NCI-H187 treated with DMSO at 0.1 percent for 48 hours (cell line): Measurements from ENCODE around the gene LMAN1.

Source experiments
- DNase-seq: peaks from one replicate; lab custom pipeline; 2025; lab: John Stamatoyannopoulos, UW

Gene LMAN1

DNA sequence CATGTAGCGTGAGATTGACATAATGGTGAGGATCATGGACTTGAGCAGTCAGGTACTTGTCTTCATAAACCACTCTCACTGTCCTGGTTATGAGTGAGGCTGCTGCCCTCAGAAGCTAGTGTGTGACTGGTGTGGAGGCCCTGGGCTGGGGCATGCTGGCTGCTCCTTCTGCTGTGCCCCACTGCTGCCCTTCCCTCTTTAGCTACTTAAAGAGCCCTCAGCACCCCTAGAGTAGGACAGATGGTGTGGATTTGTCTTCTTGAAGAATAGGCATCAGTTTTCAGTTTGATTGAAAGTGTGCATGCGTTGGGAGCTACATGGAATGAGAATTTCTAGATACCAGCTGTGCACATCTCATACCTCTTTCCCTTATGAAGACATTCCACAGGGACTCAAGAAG lies 56.1 kb downstream of the LMAN1 start:
- no peak for DNase-seq

DNA sequence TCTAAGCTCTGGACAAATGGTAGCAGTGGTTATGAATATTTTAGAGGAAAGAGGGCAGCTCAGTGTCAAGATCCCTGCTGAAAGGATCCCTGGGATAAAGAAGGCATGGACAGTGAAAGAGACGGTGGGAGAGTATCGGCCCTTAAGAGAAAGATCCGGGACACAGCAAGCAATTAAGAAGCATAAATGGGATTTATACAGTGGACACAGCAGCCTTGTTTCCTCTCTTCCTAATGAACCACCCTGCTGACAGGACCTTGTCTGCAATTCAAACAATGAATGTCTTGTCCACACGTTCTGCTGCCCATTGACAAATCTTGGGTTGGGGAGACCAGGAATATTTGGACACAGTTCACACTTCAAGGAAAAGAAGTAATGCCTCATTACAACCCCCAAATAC lies 57.1 kb downstream of the LMAN1 start:
- DNase-seq, result no peak

DNA sequence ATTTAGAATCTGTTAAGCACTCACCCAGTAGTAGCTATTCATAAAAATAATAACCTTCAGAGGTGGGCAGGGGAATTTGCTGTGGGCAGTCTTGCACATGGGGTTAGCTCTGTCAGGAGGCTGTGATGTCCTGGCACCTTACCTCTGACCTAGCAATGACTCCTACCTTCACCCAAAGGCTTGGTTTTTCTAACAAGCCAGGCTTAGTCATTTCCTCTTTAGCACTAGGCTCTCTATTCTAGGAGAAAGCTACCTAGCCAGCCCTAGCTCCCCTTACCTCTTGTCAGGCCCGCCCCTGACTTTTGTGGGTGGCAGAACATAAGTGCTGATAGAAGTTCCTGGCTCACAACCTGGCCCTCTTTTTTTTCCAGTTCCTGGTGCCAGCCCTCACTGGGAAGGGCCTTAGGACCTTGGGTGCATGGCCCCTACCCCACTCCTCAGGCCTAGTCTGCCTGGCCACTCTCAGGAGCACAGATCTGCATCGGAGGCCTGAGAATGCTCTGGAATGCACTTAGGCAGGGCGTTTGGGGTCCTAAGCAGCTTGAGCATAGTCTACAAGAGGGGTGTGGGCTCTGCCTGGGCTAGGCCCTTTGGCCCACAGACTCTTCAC lies 58.3 kb downstream of the LMAN1 start:
- no peak for DNase-seq

DNA sequence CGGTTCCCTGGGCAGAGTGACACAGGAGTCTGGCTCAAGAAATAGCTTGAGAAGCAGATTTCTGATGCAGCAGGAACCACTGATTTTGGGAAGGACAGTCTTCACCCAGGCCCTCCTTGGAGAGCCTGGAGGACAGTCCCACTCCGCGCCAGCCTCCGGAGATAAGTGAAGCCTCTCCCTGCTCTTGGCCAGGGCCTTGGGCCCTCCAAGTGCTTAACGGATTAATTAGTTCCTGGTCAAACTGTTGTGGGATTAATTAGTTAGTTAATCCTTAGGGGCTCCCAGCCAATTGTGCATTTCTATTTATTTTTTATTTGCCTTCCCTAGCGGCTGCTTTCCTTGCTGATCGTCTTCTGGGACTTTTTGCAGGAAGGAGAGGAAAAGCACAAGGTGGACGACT lies 60.2 kb downstream of the LMAN1 start:
- no peak for DNase-seq

DNA sequence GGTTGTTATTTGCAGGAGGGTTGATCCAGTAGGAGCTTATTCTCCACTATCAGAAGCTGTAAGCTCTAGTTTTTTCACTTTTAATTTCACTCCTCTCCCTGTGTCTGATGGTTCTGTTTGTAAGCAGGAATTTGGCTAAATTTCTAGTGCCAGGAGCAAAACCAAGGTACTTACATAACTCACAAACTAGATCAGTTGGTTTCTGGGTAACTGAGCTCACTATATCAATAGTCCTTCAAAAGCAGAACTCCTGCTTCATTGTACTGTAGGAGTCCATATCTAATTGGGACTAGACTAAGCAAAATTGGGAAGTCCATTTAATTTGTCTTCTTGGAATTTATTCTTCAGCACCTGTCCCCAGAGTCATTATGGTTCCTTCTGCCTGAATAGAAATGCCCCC lies 65.7 kb downstream of the LMAN1 start:
- DNase-seq, result no peak

DNA sequence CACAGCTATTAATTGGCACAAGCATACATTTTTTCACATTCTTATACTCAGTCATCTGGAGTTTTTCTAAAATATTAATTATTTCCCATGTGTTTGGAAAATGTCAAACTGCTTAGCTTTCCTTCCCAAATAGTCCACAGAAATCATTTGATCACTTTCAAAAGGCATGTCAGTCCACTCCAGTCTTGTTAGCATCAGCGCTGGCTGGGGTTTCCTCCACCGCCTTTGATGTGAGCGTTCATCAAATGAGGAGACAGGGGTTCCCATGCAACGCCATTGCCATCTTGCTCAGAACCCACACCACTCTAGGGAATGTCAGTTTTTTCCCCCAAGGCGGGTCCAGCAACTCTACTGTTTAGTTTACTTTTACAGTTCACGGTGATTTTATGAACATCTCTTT lies 72.7 kb downstream of the LMAN1 start:
- DNase-seq, result no peak

DNA sequence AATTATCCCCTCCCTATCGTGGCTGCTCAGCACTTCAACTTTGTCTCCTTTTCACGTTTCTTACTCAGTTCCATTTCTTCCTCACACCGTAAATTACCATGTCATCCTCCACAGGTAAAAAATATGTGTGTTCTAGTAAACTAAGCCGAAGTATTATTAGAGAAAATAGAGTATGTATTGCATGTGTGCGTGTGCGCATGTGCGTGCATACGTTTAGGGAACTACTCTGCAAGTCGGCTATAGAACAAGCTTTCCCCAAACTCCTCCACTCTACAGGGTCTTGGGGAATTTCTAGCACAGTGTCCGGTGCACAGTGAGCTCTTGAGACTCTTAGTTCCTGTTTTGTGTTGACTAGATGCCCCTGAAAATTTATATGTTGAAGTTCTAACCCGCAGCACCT lies 76.7 kb downstream of the LMAN1 start:
- no peak for DNase-seq

DNA sequence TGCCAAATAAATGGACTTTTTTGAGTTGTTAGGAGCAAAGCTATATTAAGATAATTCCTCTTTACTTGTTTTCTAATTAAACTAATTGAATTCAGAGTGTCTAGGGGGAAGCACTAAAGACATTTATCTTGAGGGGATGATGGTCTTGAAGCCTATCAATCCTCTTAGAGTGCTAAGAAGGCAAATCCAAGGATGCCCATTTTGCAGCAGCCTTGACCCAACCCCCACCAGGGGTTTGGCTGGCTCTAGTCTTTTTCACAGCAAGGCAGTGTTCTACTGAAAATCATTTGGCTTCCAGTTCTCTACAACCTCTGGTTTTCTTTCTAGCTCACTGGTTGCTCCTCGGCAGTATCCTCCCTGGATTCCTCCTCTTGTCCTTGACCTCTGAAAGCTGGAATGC lies 79.3 kb downstream of the LMAN1 start:
- no peak for DNase-seq

DNA sequence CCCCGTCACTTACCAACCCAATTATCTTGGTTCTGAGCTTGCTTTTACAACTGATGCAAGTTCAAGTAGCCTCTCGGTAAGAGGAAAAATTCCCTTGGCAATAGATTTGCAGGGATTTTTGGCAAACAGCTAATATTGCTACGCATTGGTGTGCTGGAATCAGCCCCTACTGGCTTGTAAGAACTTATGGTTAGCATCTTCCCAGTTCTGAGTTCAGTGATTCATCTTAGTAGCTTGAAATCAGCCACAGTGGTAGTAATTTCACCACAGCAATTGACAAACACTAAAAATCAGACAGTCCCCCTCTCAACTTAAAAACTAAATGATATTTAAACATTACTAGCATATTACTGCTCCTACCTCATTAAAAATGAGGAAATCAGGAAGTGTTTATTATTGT lies 79.9 kb downstream of the LMAN1 start:
- DNase-seq, result no peak

DNA sequence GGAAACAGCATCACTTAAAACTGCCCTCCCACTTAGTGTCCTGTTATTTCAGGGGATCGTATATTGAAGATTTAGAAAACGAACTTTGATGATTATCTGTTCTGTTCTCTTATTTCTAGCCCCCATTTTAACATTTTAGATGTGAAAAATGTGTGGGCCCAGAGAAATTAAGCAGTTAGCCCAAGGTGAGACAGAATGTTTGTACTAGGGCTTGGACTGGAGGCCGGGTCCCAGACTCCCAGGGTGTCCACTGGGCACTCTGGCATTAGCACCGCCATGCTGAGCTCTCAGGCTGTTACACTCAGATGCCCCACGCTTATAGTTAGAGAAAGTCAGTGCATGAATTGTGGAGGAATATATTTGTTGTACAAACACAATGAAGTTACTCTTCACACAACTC lies 80.3 kb downstream of the LMAN1 start:
- no peak for DNase-seq
